ENCODE measurements around the gene MAPK8. TPM values are rescaled to one million over a fixed set of nuclear protein-coding genes. Genes with fewer than 3 reads are reported as not detected.
A peak's percentile ranks its signal among the peaks of the same experiment; 100 is the strongest.

The MAPK8 gene
- total and polyA plus RNA-seq, 7 experiments from 2014 or later: 22.2 to 63.9 (median 41.9) TPM

DNA sequence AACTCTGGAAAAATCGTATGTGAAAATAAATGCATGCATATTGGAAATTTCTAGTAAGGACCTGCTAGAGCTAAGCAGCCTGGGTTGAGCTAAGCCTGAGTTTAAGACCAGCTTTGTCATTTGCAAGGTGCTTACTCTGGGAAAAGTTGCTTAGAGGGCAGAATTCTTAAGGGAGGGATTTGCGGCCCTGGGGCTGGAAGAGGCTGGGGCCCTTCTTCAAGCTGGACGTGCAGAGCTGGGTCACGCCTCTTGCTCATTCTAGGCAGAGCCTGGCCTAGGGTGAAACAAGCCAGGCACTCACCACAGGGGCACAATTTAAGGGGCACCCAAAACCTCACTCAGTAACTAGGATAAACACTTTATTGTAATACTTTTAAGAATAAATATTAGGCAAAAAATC, 161.2 kb downstream of the MAPK8 start:
- Histone ChIP-seq H3K4me3 (ENCODE audit: low read length) (no peak overlapping the region), H3K36me3 (ENCODE audit: control insufficient read depth in 2 of 3, insufficient read depth in 3 of 3, low read length in 3 of 3) (no peaks in the 10 kb centered on the region), H3K4me1 (ENCODE audit: control insufficient read depth in 2 of 2, insufficient read depth in 2 of 2, low read length in 2 of 2) (no peaks in the 10 kb centered on the region), H3K27me3 (ENCODE audit: control insufficient read depth in 2 of 2, insufficient read depth in 2 of 2, low read length in 2 of 2) (no peaks in the 10 kb centered on the region), H3K27ac (ENCODE audit: low read depth, low read length) (no peak overlapping the region), H3K9me3 (ENCODE audit: control insufficient read depth in 2 of 3, low read length in 3 of 3) (no peaks in the 10 kb centered on the region)
- ATAC-seq: no peak
- H3K4me3 Mint-ChIP-seq: no peak overlapping the region
- H3K9me3 Mint-ChIP-seq: peaks cover 0 to 1% (median 0%) of the 10 kb centered on the region in 11 donors
- H3K4me1 Mint-ChIP-seq: peaks cover 0 to 2% (median 0%) of the 10 kb centered on the region in 7 donors
- H3K27ac Mint-ChIP-seq: no peak overlapping the region
- H3K36me3 Mint-ChIP-seq: no peaks in the 10 kb centered on the region
- ChIA-PET POLR2A (no interaction called here), CTCF (no interaction called here)
- H3K27me3 Mint-ChIP-seq: no peaks in the 10 kb centered on the region
- intact Hi-C loops (cut with micrococcal nuclease): no loop called here
- DNase-seq: no peak

DNA sequence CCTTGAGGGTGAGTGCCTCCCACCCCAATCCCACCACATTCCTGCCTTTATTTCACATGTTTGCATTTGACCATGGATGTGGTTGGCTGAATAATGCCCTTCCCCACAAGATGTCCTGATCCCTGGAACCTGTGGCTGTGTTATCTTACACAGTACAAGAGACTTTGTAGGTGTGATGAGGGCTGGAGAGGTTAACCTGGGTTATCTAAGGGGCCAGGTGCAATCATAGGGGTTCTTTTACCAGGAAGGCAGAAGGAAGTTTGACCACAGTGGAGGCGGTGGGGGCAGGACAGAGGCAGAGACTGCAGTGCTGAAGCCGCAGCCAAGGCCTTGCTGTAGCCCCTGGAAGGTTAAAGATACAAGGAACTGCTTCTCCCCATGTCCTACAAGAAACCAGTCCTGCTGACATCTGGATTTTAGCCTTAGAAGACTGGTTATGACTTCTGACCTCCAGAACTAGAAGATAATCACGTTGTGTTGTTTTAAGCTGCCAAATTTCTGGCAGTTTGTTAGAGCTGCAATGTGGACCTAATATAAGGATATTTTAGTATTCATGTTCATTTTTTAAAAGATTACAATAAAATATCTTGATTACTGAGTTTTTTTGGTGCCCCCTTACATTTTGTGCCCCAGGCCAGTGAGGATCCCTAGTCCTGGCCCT, 161.8 kb downstream of the MAPK8 start:
- peak in 1 of 9 donors; percentile 15 for DNase-seq
- Mint-ChIP-seq H3K4me3 (no peak overlapping the region), H3K27ac (no peak overlapping the region), H3K9me3 (peaks cover 0 to 1% (median 0%) of the 10 kb centered on the region in 11 donors), H3K4me1 (peaks cover 0 to 2% (median 0%) of the 10 kb centered on the region in 7 donors), H3K27me3 (no peaks in the 10 kb centered on the region), H3K36me3 (no peaks in the 10 kb centered on the region)
- CTCF ChIA-PET: no interaction called here
- no peaks in the 10 kb centered on the region for H3K36me3 ChIP-seq (ENCODE audit: control insufficient read depth in 2 of 3, insufficient read depth in 3 of 3, low read length in 3 of 3)
- intact Hi-C loops (cut with micrococcal nuclease): no loop called here
- H3K27me3 ChIP-seq (ENCODE audit: control insufficient read depth in 2 of 2, insufficient read depth in 2 of 2, low read length in 2 of 2): no peaks in the 10 kb centered on the region
- H3K27ac ChIP-seq (ENCODE audit: low read depth, low read length): no peak overlapping the region
- no peaks in the 10 kb centered on the region for H3K9me3 ChIP-seq (ENCODE audit: control insufficient read depth in 2 of 3, low read length in 3 of 3)
- no peaks in the 10 kb centered on the region for H3K4me1 ChIP-seq (ENCODE audit: control insufficient read depth in 2 of 2, insufficient read depth in 2 of 2, low read length in 2 of 2)
- H3K4me3 ChIP-seq (ENCODE audit: low read length): no peak overlapping the region
- POLR2A ChIA-PET: interaction anchor here (0.6 kb wide), 1 partner anchor 910 kb away, joined by 3 read pairs; no protein-coding TSS in a partner anchor
- no peak for ATAC-seq

DNA sequence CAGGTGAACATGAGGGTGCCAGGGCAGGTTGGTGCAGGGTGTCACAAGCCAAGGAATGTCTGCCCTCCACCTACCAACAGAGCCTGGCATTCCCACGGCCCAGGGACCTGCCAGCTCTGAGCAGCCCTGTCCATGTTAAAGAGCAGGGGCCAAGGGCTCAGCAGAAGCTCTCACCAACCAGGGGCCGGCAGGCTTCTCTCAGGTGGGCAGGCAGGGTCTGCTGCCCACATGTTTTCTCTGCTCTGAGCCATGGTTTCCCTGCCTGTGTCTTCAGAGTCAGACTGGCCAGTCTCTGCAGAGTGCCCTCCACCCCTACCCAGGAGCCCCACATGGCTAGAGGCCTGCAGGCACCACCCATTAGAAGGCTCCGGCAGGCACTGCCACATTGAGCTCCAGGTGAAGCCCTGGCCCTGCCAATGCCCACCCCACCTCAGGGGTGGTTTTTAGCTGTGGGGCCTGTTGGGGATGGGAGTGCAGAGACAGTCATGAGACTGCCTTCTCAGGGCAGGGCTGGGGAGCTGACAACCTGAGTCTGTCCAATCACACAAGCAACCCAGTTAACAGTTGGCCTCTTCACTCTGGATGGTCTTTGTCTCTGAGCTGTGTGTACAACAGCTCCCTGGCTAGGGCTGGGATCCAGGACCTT, 162.5 kb downstream of the MAPK8 start:
- CTCF ChIA-PET: no interaction called here
- Mint-ChIP-seq H3K36me3 (no peaks in the 10 kb centered on the region), H3K27me3 (no peaks in the 10 kb centered on the region), H3K27ac (no peak overlapping the region), H3K4me1 (peaks cover 0 to 2% (median 0%) of the 10 kb centered on the region in 7 donors), H3K9me3 (peaks cover 0 to 1% (median 0%) of the 10 kb centered on the region in 11 donors), H3K4me3 (no peak overlapping the region)
- Histone ChIP-seq H3K27ac (ENCODE audit: low read depth, low read length) (no peak overlapping the region), H3K9me3 (ENCODE audit: control insufficient read depth in 2 of 3, low read length in 3 of 3) (no peaks in the 10 kb centered on the region), H3K4me1 (ENCODE audit: control insufficient read depth in 2 of 2, insufficient read depth in 2 of 2, low read length in 2 of 2) (no peaks in the 10 kb centered on the region), H3K36me3 (ENCODE audit: control insufficient read depth in 2 of 3, insufficient read depth in 3 of 3, low read length in 3 of 3) (no peaks in the 10 kb centered on the region), H3K27me3 (ENCODE audit: control insufficient read depth in 2 of 2, insufficient read depth in 2 of 2, low read length in 2 of 2) (no peaks in the 10 kb centered on the region), H3K4me3 (ENCODE audit: low read length) (no peak overlapping the region)
- intact Hi-C loops (cut with micrococcal nuclease): no loop called here
- no peak for ATAC-seq
- DNase-seq: peak in 1 of 9 donors; percentile 13
- POLR2A ChIA-PET: interaction anchor here (0.6 kb wide), 1 partner anchor 909 kb away, joined by 3 read pairs; no protein-coding TSS in a partner anchor

DNA sequence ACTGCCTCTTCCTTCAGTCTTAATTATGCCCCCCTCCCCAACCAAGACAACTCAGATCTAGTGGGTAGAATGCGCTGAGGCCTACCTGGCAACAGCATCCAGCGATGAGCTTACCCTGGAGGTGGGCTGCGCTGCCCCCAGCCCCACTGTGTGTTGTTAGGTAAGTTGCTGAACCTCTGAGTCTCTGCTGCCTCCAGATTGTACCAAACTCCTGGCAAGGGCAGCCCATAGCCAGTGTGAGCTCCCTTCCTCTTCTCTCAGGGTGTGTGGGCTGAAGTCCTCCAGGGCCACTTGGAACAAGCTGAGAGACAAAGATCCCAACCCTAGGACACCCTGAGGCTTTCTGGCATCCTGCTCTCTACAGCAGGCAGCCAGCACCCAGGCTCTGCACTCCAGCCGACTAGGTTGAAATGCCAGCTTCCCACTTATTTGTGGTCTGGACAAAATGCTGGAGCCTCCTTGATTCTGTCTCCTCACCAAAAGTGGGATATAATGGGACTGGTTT, 163.1 kb downstream of the MAPK8 start:
- Histone ChIP-seq H3K4me3 (ENCODE audit: low read length) (no peak overlapping the region), H3K36me3 (ENCODE audit: control insufficient read depth in 2 of 3, insufficient read depth in 3 of 3, low read length in 3 of 3) (no peaks in the 10 kb centered on the region), H3K27ac (ENCODE audit: low read depth, low read length) (no peak overlapping the region), H3K27me3 (ENCODE audit: control insufficient read depth in 2 of 2, insufficient read depth in 2 of 2, low read length in 2 of 2) (no peaks in the 10 kb centered on the region), H3K9me3 (ENCODE audit: control insufficient read depth in 2 of 3, low read length in 3 of 3) (no peaks in the 10 kb centered on the region), H3K4me1 (ENCODE audit: control insufficient read depth in 2 of 2, insufficient read depth in 2 of 2, low read length in 2 of 2) (no peaks in the 10 kb centered on the region)
- intact Hi-C loops (cut with micrococcal nuclease): no loop called here
- Mint-ChIP-seq H3K36me3 (no peaks in the 10 kb centered on the region), H3K9me3 (peaks cover 0 to 1% (median 0%) of the 10 kb centered on the region in 11 donors), H3K4me3 (no peak overlapping the region), H3K4me1 (peaks cover 0 to 2% (median 0%) of the 10 kb centered on the region in 7 donors), H3K27me3 (no peaks in the 10 kb centered on the region), H3K27ac (no peak overlapping the region)
- ATAC-seq: no peak
- POLR2A ChIA-PET: no interaction called here
- CTCF ChIA-PET: no interaction called here
- peak in 1 of 9 donors; percentile 8 for DNase-seq

DNA sequence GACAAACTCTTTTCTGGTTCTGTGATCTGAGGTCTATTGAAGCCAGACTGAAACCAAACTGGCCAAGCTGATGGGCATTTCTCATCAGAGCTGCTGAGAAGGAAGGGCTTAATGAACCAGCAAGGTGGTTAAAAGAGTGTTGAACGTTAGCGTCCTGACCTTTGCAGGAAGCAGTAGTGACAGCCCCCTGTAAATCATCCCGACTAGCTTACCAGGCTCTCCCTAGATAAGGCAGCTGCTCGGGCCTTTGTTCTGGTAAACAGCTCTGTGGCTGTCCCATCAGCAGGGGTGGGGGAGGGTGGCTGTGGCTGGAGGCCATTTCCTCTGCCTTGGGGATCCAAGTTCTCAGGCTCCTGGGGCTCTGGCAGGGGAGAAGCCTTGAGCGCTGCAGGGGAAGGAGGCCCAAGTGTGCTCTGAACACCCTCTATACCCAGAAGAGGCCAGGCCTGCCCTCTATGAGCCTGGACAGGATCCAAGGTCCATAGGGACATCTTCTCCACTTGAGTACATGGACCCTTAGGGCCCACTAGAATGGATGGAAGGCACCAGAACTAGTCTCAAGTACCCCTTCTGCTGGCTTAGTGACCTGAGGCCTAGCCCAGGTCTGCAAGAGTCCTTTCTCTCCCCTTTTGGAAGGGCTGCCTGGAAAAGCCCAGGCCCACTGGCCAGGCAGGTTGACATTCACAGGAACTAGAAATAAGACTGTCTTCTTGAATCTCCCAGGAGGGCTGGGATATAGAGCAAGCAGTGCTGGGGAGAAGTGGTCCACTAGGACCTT, 163.8 kb downstream of the MAPK8 start:
- H3K27me3 ChIP-seq (ENCODE audit: control insufficient read depth in 2 of 2, insufficient read depth in 2 of 2, low read length in 2 of 2): no peaks in the 10 kb centered on the region
- Mint-ChIP-seq H3K36me3 (no peaks in the 10 kb centered on the region), H3K4me3 (no peak overlapping the region), H3K27me3 (peaks cover 0 to 2% (median 0%) of the 10 kb centered on the region in 5 donors), H3K4me1 (peaks cover 0 to 2% (median 0%) of the 10 kb centered on the region in 7 donors), H3K27ac (no peak overlapping the region), H3K9me3 (peaks cover 0 to 1% (median 0%) of the 10 kb centered on the region in 11 donors)
- no peaks in the 10 kb centered on the region for H3K36me3 ChIP-seq (ENCODE audit: control insufficient read depth in 2 of 3, insufficient read depth in 3 of 3, low read length in 3 of 3)
- ATAC-seq (peak; percentile 24), DNase-seq (no peak)
- H3K4me1 ChIP-seq (ENCODE audit: control insufficient read depth in 2 of 2, insufficient read depth in 2 of 2, low read length in 2 of 2): no peaks in the 10 kb centered on the region
- H3K9me3 ChIP-seq (ENCODE audit: control insufficient read depth in 2 of 3, low read length in 3 of 3): no peaks in the 10 kb centered on the region
- POLR2A ChIA-PET: no interaction called here
- intact Hi-C loops (cut with micrococcal nuclease): no loop called here
- H3K27ac ChIP-seq (ENCODE audit: low read depth, low read length): no peak overlapping the region
- CTCF ChIA-PET: no interaction called here
- H3K4me3 ChIP-seq (ENCODE audit: low read length): no peak overlapping the region

DNA sequence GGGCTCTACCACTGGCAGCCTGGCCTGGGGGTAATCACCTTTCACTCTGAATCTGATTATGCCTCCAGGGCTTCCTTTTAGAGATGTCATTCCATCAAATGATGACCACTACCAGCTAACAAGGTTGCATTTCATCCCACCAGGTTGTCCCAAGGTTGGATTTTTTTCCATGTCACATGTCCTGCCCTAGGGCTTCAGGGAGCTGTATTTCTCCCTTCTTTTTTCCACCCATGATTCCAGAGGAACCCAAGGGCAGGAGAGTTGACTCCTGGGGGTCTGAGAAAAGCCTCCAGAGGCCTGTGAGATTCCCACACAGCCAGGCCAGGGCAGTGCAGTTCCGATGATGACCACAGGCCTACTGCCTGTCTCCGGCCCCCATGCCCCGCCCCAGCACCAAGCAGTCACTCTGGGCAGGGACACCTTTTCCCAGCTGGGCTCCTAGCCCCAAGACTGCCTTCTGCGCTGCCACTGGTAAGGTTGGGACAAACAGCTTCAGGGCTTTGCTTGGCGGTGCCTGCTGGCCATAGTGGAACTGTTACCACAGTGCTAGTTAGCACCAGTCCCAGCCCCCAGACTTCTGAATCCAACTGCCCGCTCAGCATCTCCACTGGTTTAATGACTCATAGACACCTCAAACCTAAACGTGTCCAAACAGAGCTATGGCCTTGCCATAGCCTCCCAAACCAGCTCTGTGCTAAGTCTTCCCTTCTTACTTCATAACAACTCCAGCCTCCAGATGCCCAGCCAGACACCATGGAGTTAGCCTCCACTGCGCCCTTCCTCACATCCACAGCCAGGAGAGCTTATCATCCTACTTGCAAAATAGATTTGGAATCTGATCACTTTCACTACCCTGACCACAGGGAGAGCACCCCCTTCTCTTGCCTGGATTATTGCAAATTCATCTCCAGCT, 164.7 kb downstream of the MAPK8 start:
- H3K4me1 Mint-ChIP-seq: peaks cover 0 to 3% (median 0%) of the 10 kb centered on the region in 7 donors
- intact Hi-C loops (cut with micrococcal nuclease): no loop called here
- H3K4me3 ChIP-seq (ENCODE audit: low read length): no peak overlapping the region
- H3K27me3 Mint-ChIP-seq: peaks cover 0 to 6% (median 0%) of the 10 kb centered on the region in 5 donors
- ChIA-PET POLR2A (no interaction called here), CTCF (no interaction called here)
- DNase-seq (peak in 1 of 9 donors; percentile 8), ATAC-seq (no peak)
- no peaks in the 10 kb centered on the region for H3K36me3 ChIP-seq (ENCODE audit: control insufficient read depth in 2 of 3, insufficient read depth in 3 of 3, low read length in 3 of 3)
- no peak overlapping the region for H3K27ac ChIP-seq (ENCODE audit: low read depth, low read length)
- H3K27ac Mint-ChIP-seq: no peak overlapping the region
- no peak overlapping the region for H3K4me3 Mint-ChIP-seq
- H3K4me1 ChIP-seq (ENCODE audit: control insufficient read depth in 2 of 2, insufficient read depth in 2 of 2, low read length in 2 of 2): no peaks in the 10 kb centered on the region
- H3K36me3 Mint-ChIP-seq: no peaks in the 10 kb centered on the region
- no peaks in the 10 kb centered on the region for H3K9me3 Mint-ChIP-seq
- H3K27me3 ChIP-seq (ENCODE audit: control insufficient read depth in 2 of 2, insufficient read depth in 2 of 2, low read length in 2 of 2): no peaks in the 10 kb centered on the region
- no peaks in the 10 kb centered on the region for H3K9me3 ChIP-seq (ENCODE audit: control insufficient read depth in 2 of 3, low read length in 3 of 3)

Data from naive thymus-derived CD4-positive, alpha-beta T cell (primary cell).